Fibroblast of lung (primary cell): ENCODE measurements around the gene IL23A. TPM values are rescaled to one million over a fixed set of nuclear protein-coding genes. Genes with fewer than 3 reads are reported as not detected.
A peak's percentile ranks its signal among the peaks of the same experiment; 100 is the strongest.

Source experiments
- DNase-seq, 2 donors: peaks; one replicate each; pipeline versions ENCODE4 v3.0.0 to v3.0.0-alpha.2; 2010; ENCODE audit warnings: low read depth in 2 of 2
- H2AFZ ChIP-seq: 2 replicates; pipeline ENCODE4 v1.5.1; 2012; ENCODE audit warnings: low read length, control low read depth, inconsistent platforms
- H3K27ac ChIP-seq: 2 replicates; pipeline ENCODE4 v1.5.1; 2011; ENCODE audit warnings: low read length, control low read depth; ENCODE audit not compliant: insufficient read depth
- H3K27me3 ChIP-seq: 2 replicates; pipeline ENCODE4 v1.5.1; 2011; ENCODE audit warnings: mild to moderate bottlenecking, low read length; ENCODE audit not compliant: control insufficient read depth, insufficient read depth
- H3K36me3 ChIP-seq: 2 replicates; pipeline ENCODE4 v1.5.1; 2011; ENCODE audit warnings: low read length; ENCODE audit not compliant: control insufficient read depth, insufficient read depth
- H3K4me1 ChIP-seq: 2 replicates; pipeline ENCODE4 v1.5.1; 2011; ENCODE audit warnings: low read length; ENCODE audit not compliant: control insufficient read depth, insufficient read depth; ENCODE audit errors: extremely low read depth
- H3K4me2 ChIP-seq: 2 replicates; pipeline ENCODE4 v1.5.1; 2011; ENCODE audit warnings: low read length, control low read depth; ENCODE audit not compliant: insufficient read depth; ENCODE audit errors: extremely low read depth
- H3K4me3 ChIP-seq, 4 experiments: fragments of 200-600 bp in 1 of 4; sonication (generic) in 1 of 4; replicated peaks in 1 of 4; 2 replicates each; pipeline ENCODE4 v1.5.1; 2011 to 2016; ENCODE audit warnings: low read length in 4 of 4, low read depth in 3 of 4, mild to moderate bottlenecking in 3 of 4, control low read depth in 2 of 4, inconsistent platforms in 1 of 4, mixed read lengths in 1 of 4; ENCODE audit not compliant: insufficient read depth in 1 of 4; ENCODE audit errors: control extremely low read depth in 1 of 4
- H3K79me2 ChIP-seq: 2 replicates; pipeline ENCODE4 v1.5.1; 2012; ENCODE audit warnings: mild to moderate bottlenecking, low read length, inconsistent platforms; ENCODE audit not compliant: control insufficient read depth, insufficient read depth
- H3K9ac ChIP-seq: 2 replicates; pipeline ENCODE4 v1.5.1; 2011; ENCODE audit warnings: mild to moderate bottlenecking, low read length, control low read depth; ENCODE audit not compliant: insufficient read depth
- H3K9me3 ChIP-seq: 2 replicates; pipeline ENCODE4 v1.5.1; 2012; ENCODE audit warnings: low read depth, low read length; ENCODE audit not compliant: control insufficient read depth, insufficient read depth
- H4K20me1 ChIP-seq: 2 replicates; pipeline ENCODE4 v1.5.1; 2011; ENCODE audit warnings: low read length; ENCODE audit not compliant: control insufficient read depth, insufficient read depth; ENCODE audit errors: extremely low read depth
- EZH2 ChIP-seq: IDR thresholded peaks from 2 replicates; pipeline ENCODE4 v1.5.1; 2012; ENCODE audit warnings: low read length, control low read depth, mild to moderate bottlenecking; ENCODE audit errors: missing control alignments
- polyA plus RNA-seq, 2 donors: library from polyadenylated mRNA; depleted of rRNA in 1 of 2; stranded (reverse) in 1 of 2; unstranded in 1 of 2; fragments of >200 nt; gene quantifications; 2 replicates each; pipeline ENCODE4 v1.2.1, GENCODE V29; 2011 to 2012; ENCODE audit warnings: missing spikeins in 1 of 2
- total RNA-seq: library from RNA; depleted of rRNA; stranded (reverse); fragments of >200 nt; gene quantifications from 2 replicates; pipeline ENCODE4 v1.2.1, GENCODE V29; 2014
- TF ChIP-seq, protein P1 (sequence below), 2 donors: IDR thresholded peaks in 1 of 2; conservative IDR thresholded peaks in 1 of 2; 1 replicate in 1 of 2; 2 replicates in 1 of 2; pipeline ENCODE4 v1.5.1; 2011 to 2012; ENCODE audit warnings: low read length in 2 of 2, control low read depth in 1 of 2, inconsistent platforms in 1 of 2, low read depth in 1 of 2, mild to moderate bottlenecking in 1 of 2

The IL23A gene
- total and polyA plus RNA-seq, 2 donors (not counting 1 experiment from before 2014, with no cell fraction given) = 0.17 TPM; not detected in 1

DNA sequence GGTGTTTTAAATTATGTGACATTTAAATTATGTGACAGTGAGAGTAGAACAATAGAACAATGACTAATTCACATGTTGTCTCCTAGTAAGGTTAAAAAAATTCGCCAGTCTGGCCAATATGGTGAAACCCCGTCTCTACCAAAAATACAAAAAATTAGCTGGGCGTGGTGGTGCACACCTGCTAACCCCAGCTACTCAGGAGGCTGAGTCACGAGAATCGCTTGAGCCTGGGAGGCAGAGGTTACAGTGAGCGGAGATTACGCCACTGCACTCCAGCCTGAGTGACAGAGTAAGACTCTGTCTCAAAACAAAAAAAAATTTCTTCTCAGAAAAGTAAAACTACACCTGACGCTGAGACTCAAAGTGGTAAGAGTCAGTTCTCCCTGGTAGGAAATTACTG, 41.3 kb upstream of the IL23A start:
- no peak for DNase-seq
- Histone ChIP-seq H3K9ac (no peak overlapping the region), H2AFZ (no peak overlapping the region), H3K79me2 (peaks cover 65% of the 10 kb centered on the region), H4K20me1 (no peaks in the 10 kb centered on the region), H3K36me3 (peaks cover 2% of the 10 kb centered on the region), H3K4me3 (no peak overlapping the region), H3K27ac (no peak overlapping the region), H3K27me3 (no peaks in the 10 kb centered on the region), H3K4me1 (peaks cover 9% of the 10 kb centered on the region), H3K9me3 (no peaks in the 10 kb centered on the region), H3K4me2 (no peak overlapping the region)
- TF ChIP-seq, protein P1, sequence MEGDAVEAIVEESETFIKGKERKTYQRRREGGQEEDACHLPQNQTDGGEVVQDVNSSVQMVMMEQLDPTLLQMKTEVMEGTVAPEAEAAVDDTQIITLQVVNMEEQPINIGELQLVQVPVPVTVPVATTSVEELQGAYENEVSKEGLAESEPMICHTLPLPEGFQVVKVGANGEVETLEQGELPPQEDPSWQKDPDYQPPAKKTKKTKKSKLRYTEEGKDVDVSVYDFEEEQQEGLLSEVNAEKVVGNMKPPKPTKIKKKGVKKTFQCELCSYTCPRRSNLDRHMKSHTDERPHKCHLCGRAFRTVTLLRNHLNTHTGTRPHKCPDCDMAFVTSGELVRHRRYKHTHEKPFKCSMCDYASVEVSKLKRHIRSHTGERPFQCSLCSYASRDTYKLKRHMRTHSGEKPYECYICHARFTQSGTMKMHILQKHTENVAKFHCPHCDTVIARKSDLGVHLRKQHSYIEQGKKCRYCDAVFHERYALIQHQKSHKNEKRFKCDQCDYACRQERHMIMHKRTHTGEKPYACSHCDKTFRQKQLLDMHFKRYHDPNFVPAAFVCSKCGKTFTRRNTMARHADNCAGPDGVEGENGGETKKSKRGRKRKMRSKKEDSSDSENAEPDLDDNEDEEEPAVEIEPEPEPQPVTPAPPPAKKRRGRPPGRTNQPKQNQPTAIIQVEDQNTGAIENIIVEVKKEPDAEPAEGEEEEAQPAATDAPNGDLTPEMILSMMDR (conservative IDR thresholded peaks at IDR 0.05 in 1 of 2, IDR thresholded peaks at IDR 0.05 in 1 of 2; ENCODE audit: low read depth in 1 of 2, low read length in 2 of 2) = no peak
- no peak for TF ChIP-seq EZH2

DNA sequence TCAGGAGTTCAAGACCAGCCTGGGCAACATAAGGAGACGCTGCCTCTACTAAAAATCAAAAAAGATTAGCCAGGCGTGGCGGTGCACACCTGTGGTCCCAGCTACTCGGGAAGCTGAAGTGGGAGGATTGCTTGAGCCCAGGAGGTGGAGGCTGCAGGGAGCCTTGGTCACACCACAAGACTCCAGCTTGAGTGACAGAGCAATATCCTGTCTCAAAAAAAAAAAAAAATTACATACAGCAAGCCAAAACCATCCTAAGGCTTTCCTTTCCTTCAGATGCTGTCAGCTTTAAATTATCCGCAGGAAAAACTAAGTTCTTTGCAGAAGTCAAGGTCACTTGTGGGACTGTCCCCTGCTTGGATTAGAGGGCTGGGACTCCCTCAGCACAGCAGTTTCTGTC, 39.9 kb upstream of the IL23A start:
- H3K27ac ChIP-seq = no peak overlapping the region
- TF ChIP-seq EZH2 = no peak
- TF ChIP-seq, protein P1 (conservative IDR thresholded peaks at IDR 0.05 in 1 of 2, IDR thresholded peaks at IDR 0.05 in 1 of 2; ENCODE audit: low read depth in 1 of 2, low read length in 2 of 2) = no peak
- H3K36me3 ChIP-seq = no peaks in the 10 kb centered on the region
- no peaks in the 10 kb centered on the region for H3K27me3 ChIP-seq
- H3K9me3 ChIP-seq = no peaks in the 10 kb centered on the region
- no peak overlapping the region for H2AFZ ChIP-seq
- H4K20me1 ChIP-seq = no peaks in the 10 kb centered on the region
- H3K4me3 ChIP-seq = peak overlapping the region; percentile 66 to 98 (median 86)
- no peak for DNase-seq
- H3K9ac ChIP-seq = no peak overlapping the region
- H3K4me1 ChIP-seq = peaks cover 9% of the 10 kb centered on the region
- peaks cover 56% of the 10 kb centered on the region for H3K79me2 ChIP-seq
- peak overlapping the region; percentile 77 for H3K4me2 ChIP-seq

GRCh38 chr12:56299308-56299852, 39.3 kb upstream of the IL23A start:
- H3K36me3 ChIP-seq = no peaks in the 10 kb centered on the region
- peaks cover 51% of the 10 kb centered on the region for H3K79me2 ChIP-seq
- peak in 1 of 2 donors; percentile 23 for DNase-seq
- H3K9me3 ChIP-seq = no peaks in the 10 kb centered on the region
- peak overlapping the region; percentile 77 for H3K4me2 ChIP-seq
- H3K9ac ChIP-seq = peak overlapping the region; percentile 76
- no peak for TF ChIP-seq EZH2
- TF ChIP-seq, protein P1 (conservative IDR thresholded peaks at IDR 0.05 in 1 of 2, IDR thresholded peaks at IDR 0.05 in 1 of 2; ENCODE audit: low read depth in 1 of 2, low read length in 2 of 2) = no peak
- peak overlapping the region; percentile 66 to 98 (median 86) for H3K4me3 ChIP-seq
- H4K20me1 ChIP-seq = no peaks in the 10 kb centered on the region
- peaks cover 9% of the 10 kb centered on the region for H3K4me1 ChIP-seq
- H3K27ac ChIP-seq = peak overlapping the region; percentile 62
- no peaks in the 10 kb centered on the region for H3K27me3 ChIP-seq
- peak overlapping the region; percentile 54 for H2AFZ ChIP-seq
